Heart left ventricle (tissue), 13 donors: Measurements from ENCODE around the gene SCYGR4.
"Not testable (repeated sequence)": the region's sequence is repeated elsewhere in the genome, so short reads cannot be mapped to it uniquely, and the experiment has no call there.

ENCODE experiments used
- CTCF ChIP-seq, 12 donors: fragments of 200-600 bp; sonication (generic) in 4 of 12; IDR thresholded peaks; one replicate each; pipeline versions ENCODE4 v1.5.0 to v1.8.0; 2018 to 2022; ENCODE audit warnings: antibody characterized with exemption in 12 of 12, mild to moderate bottlenecking in 5 of 12
- POLR2A ChIP-seq, 2 donors: fragments of 450-650 bp; IDR thresholded peaks; one replicate each; pipeline ENCODE4 v1.6.1; 2017; ENCODE audit warnings: antibody characterized with exemption in 2 of 2, mild to moderate bottlenecking in 2 of 2, moderate library complexity in 2 of 2
- donor health status: ischemic (EF 13 %, LVEDD 7.1; RV severe dilation, severe dysfunction).
- donor health status: DM: no; HTN: yes; CAD: no.
- donor health status: DM: no; HTN: no; CAD: no.
- donor health status: ischemic (EF 25% LVEDD 6.9; RV normal size, moderate dysfunction).
- donor health status: ischemic (EF 25% LVEDD 5.7; RV mildly dilated, moderate dysfunction).
- donor health status: ischemic (EF 35%, LVEDD 5.7; RV mildly dilated, moderate dysfunction).
- donor health status: nonischemic (EF 11% LVEDD 7.7; RV severe dilation, severe dysfunction).
- donor health status: DM: yes; HTN: yes; CAD: no.
- donor health status: PGD.
- donor health status: ischemic (EF 29% LVEDD 5.4; RV normal size, mild dysfunction).
- donor health status: nonischemic (EF 23%, LVEDD 6.1; RV moderate dilation, normal function).

GRCh38 chr2:227666631-227667170 is 49.4 kb downstream of the SCYGR4 start, which contains the start of gene SCYGR5:
- not testable (repeated sequence) for TF ChIP-seq CTCF, POLR2A (IDR thresholded peaks at IDR 0.05)
